HCT116 (cell line): ENCODE results near the gene MBTPS2. TPM values are rescaled to one million over a fixed set of nuclear protein-coding genes. Genes with fewer than 3 reads are reported as not detected.

Experiments used
- ATAC-seq: fragments of 200-7000 bp; cut with Tn5 transposase; 2 replicates; pipeline ENCODE4 v1.9.1; 2020; ENCODE audit warnings: mild to moderate bottlenecking, moderate library complexity
- BruUV-seq: library from RNA; stranded (reverse); fragments of 400-500 nt; replicated peaks from 2 replicates; lab custom pipeline; 2021; lab: Mats Ljungman, UMichigan
- CTCF ChIA-PET: fragments of 300-600 bp; sonication (Branson Sonifier 250); formaldehyde crosslinking; loops from one replicate; lab custom pipeline; 2021; ENCODE audit warnings: antibody characterized with exemption; lab: Charles Lee
- POLR2A ChIA-PET: fragments of 300-600, 350-600 bp; sonication (Branson Sonifier 250); formaldehyde crosslinking; loops from one replicate; lab custom pipeline; 2021; ENCODE audit warnings: antibody characterized with exemption; lab: Charles Lee
- RAD21 ChIA-PET, 2 experiments: fragments of 300-600 bp; sonication (Branson Sonifier 250); formaldehyde crosslinking; loops; one replicate each; lab custom pipeline; 2023; ENCODE audit warnings: low total read pairs in 2 of 2; ENCODE audit not compliant: uncharacterized antibody in 2 of 2, unreplicated experiment in 2 of 2, low non-redundant PET in 1 of 2; lab: Charles Lee
- DNase-seq: peaks from one replicate; pipeline ENCODE4 v3.0.0-alpha.2; 2010; ENCODE audit warnings: low read depth, low spot score
- H2AFZ ChIP-seq: fragments of 200-600 bp; shearing (Covaris generic), sonication (generic); 2 replicates; pipeline ENCODE4 v1.6.1; 2017; ENCODE audit warnings: low read depth, mixed run types, mixed read lengths, antibody characterized with exemption, low read length; ENCODE audit not compliant: poor library complexity, severe bottlenecking
- H3K27ac ChIP-seq: 2 replicates; pipeline ENCODE4 v1.5.1; 2012; ENCODE audit warnings: low read depth, low read length
- H3K27me3 ChIP-seq: fragments of 200-600 bp; sonication (generic); 2 replicates; pipeline ENCODE4 v1.6.1; 2016; ENCODE audit warnings: mixed run types, low read length, mixed read lengths; ENCODE audit not compliant: insufficient read depth
- H3K36me3 ChIP-seq, 2 experiments: fragments of 200-500 bp in 1 of 2; fragments of 200-600 bp in 1 of 2; sonication (Bioruptor generic) in 1 of 2; sonication (generic) in 1 of 2; 2 replicates each; pipeline versions ENCODE4 v1.5.1 to v1.6.1; 2014 to 2016; ENCODE audit warnings: low read length in 2 of 2, inconsistent platforms in 1 of 2, mixed read lengths in 1 of 2, mixed run types in 1 of 2; ENCODE audit not compliant: insufficient read depth in 2 of 2, control insufficient read depth in 1 of 2
- H3K4me1 ChIP-seq, 2 experiments: fragments of 200-600 bp in 1 of 2; sonication (generic) in 1 of 2; 2 replicates each; pipeline versions ENCODE4 v1.5.1 to v1.6.1; 2012 to 2017; ENCODE audit warnings: low read length in 2 of 2, inconsistent platforms in 1 of 2, mild to moderate bottlenecking in 1 of 2, mixed read lengths in 1 of 2, mixed run types in 1 of 2, moderate library complexity in 1 of 2; ENCODE audit not compliant: insufficient read depth in 2 of 2, control insufficient read depth in 1 of 2
- H3K4me2 ChIP-seq: fragments of 200-600 bp; sonication (generic); 2 replicates; pipeline ENCODE4 v1.6.1; 2017; ENCODE audit warnings: mixed run types, low read length, mixed read lengths
- H3K4me3 ChIP-seq, 2 experiments: fragments of 200-600 bp in 1 of 2; sonication (generic) in 1 of 2; replicated peaks in 1 of 2; 2 replicates each; pipeline ENCODE4 v1.5.1; 2011 to 2016; ENCODE audit warnings: low read length in 2 of 2, control low read depth in 1 of 2, low read depth in 1 of 2, mild to moderate bottlenecking in 1 of 2, mixed read lengths in 1 of 2, mixed run types in 1 of 2
- H3K79me2 ChIP-seq: fragments of 200-600 bp; sonication (generic); 2 replicates; pipeline ENCODE4 v1.6.1; 2017; ENCODE audit warnings: mild to moderate bottlenecking, mixed run types, low read length, moderate library complexity, mixed read lengths; ENCODE audit not compliant: insufficient read depth
- H3K9ac ChIP-seq: fragments of 200-600 bp; sonication (generic); 2 replicates; pipeline ENCODE4 v1.6.1; 2016; ENCODE audit warnings: low read length, mixed read lengths
- H3K9me2 ChIP-seq: fragments of 200-600 bp; sonication (generic), shearing (Covaris generic); 2 replicates; pipeline ENCODE4 v1.6.1; 2017; ENCODE audit warnings: mixed run types, mild to moderate bottlenecking, moderate library complexity; ENCODE audit not compliant: insufficient read depth
- H3K9me3 ChIP-seq, 2 experiments: fragments of 200-500 bp in 1 of 2; fragments of 200-600 bp in 1 of 2; sonication (Bioruptor generic) in 1 of 2; sonication (generic) in 1 of 2; 2 replicates each; pipeline ENCODE4 v1.6.1; 2014 to 2017; ENCODE audit warnings: low read length in 2 of 2, mixed read lengths in 2 of 2, inconsistent platforms in 1 of 2, low read depth in 1 of 2, mild to moderate bottlenecking in 1 of 2, mixed run types in 1 of 2, moderate library complexity in 1 of 2; ENCODE audit not compliant: control insufficient read depth in 1 of 2, insufficient read depth in 1 of 2
- H4K20me1 ChIP-seq: fragments of 200-600 bp; sonication (generic), shearing (Covaris generic); 2 replicates; pipeline ENCODE4 v1.6.1; 2017; ENCODE audit warnings: mixed run types, mild to moderate bottlenecking, moderate library complexity; ENCODE audit not compliant: insufficient read depth
- CBX3 ChIP-seq: IDR thresholded peaks from 2 replicates; pipeline ENCODE4 v1.6.1; 2012; ENCODE audit warnings: low read depth
- ELF1 ChIP-seq: IDR thresholded peaks from 2 replicates; pipeline ENCODE4 v1.6.1; 2012; ENCODE audit warnings: low read depth, borderline replicate concordance
- EZH2 ChIP-seq: fragments of 200-600 bp; sonication (generic); IDR thresholded peaks from 2 replicates; pipeline ENCODE4 v1.6.1; 2017; ENCODE audit warnings: antibody characterized with exemption, mixed run types
- POLR2AphosphoS5 ChIP-seq: IDR thresholded peaks from 2 replicates; pipeline ENCODE4 v1.6.1; 2011; ENCODE audit warnings: mild to moderate bottlenecking, low read depth, low read length, moderate library complexity
- YY1 ChIP-seq: IDR thresholded peaks from 2 replicates; pipeline ENCODE4 v1.6.1; 2011; ENCODE audit warnings: low read length, low read depth, moderate library complexity, mild to moderate bottlenecking; ENCODE audit not compliant: insufficient replicate concordance; ENCODE audit errors: extremely low read depth
- ZBTB33 ChIP-seq: IDR thresholded peaks from 2 replicates; pipeline ENCODE4 v1.6.1; 2011; ENCODE audit warnings: mild to moderate bottlenecking, low read length, moderate library complexity; ENCODE audit not compliant: insufficient replicate concordance; ENCODE audit errors: extremely low read depth
- ZFX ChIP-seq: fragments of 450-650 bp; IDR thresholded peaks from 2 replicates; pipeline ENCODE4 v1.6.1; 2017
- intact Hi-C: fragments of 100-400 bp; cut with micrococcal nuclease; formaldehyde crosslinking; loops from 2 replicates; pipeline ENCODE4 v1.10.0; 2022
- total RNA-seq: library from RNA; stranded (reverse); gene quantifications from one replicate; pipeline ENCODE4 v1.2.1, GENCODE V29; 2021; ENCODE audit not compliant: unreplicated experiment
- TF ChIP-seq, protein P1 (sequence below): IDR thresholded peaks from 2 replicates; pipeline ENCODE4 v1.6.1; 2012
- TF ChIP-seq, protein P2 (sequence below), 3 experiments: fragments of 200-600 bp in 1 of 3; sonication (generic) in 1 of 3; IDR thresholded peaks in 2 of 3; conservative IDR thresholded peaks in 1 of 3; 2 replicates each; pipeline ENCODE4 v1.5.1; 2012 to 2017; ENCODE audit warnings: low read depth in 2 of 3, low read length in 2 of 3, antibody characterized with exemption in 1 of 3, borderline replicate concordance in 1 of 3, control low read depth in 1 of 3, mild to moderate bottlenecking in 1 of 3, mixed read lengths in 1 of 3, mixed run types in 1 of 3, moderate library complexity in 1 of 3; ENCODE audit not compliant: insufficient read depth in 1 of 3

MBTPS2 gene
- total RNA-seq, 1 experiment from 2014 or later = 16.9 TPM

- RAD21 ChIA-PET = no interaction called here
- BruUV-seq = no TSS peak
- CTCF ChIA-PET = no interaction called here
Measured at GRCh38 chrX:21863241-21863640, 23.8 kb downstream of the MBTPS2 start.

DNA sequence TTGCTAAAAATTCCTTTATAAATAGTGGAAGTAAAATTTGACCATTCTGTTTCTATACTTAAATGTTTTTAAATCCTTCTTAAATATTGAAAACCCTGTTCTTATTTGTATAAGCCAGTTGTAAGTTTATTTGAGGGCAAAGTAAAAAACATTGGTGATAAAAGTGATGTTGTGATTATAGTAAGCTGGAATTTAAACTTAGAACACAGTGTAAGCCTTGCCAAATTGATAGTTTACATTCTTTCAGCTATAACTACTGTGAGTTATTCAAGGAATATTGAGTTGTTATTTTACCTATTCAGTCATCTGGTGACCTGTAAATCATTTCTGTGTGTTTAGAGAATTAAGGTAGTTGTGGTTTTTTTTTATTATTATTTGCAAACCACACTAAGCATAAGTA, 26.0 kb downstream of the MBTPS2 start:
- intact Hi-C loops = no loop called here
- no peaks in the 10 kb centered on the region for H3K4me1 ChIP-seq
- H3K9me2 ChIP-seq = no peaks in the 10 kb centered on the region
- ATAC-seq = no peak
- ChIA-PET POLR2A (no interaction called here), CTCF (no interaction called here), RAD21 (no interaction called here)
- no peak overlapping the region for H3K9ac ChIP-seq
- H3K27me3 ChIP-seq = no peaks in the 10 kb centered on the region
- H3K4me2 ChIP-seq = no peak overlapping the region
- no peaks in the 10 kb centered on the region for H4K20me1 ChIP-seq
- no peaks in the 10 kb centered on the region for H3K36me3 ChIP-seq
- BruUV-seq = no TSS peak
- no peak for DNase-seq
- no peak overlapping the region for H3K27ac ChIP-seq
- H3K4me3 ChIP-seq = no peak overlapping the region
- no peak for TF ChIP-seq ZBTB33
- no peak for TF ChIP-seq EZH2
- TF ChIP-seq ELF1 = no peak
- TF ChIP-seq CBX3 = no peak
- no peak for TF ChIP-seq POLR2AphosphoS5
- TF ChIP-seq ZFX = no peak
- TF ChIP-seq, protein P1, sequence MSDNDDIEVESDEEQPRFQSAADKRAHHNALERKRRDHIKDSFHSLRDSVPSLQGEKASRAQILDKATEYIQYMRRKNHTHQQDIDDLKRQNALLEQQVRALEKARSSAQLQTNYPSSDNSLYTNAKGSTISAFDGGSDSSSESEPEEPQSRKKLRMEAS = no peak
- TF ChIP-seq, all 23 proteins: peak for 0
- Histone ChIP-seq H2AFZ (no peak overlapping the region), H3K9me3 (no peaks in the 10 kb centered on the region), H3K79me2 (no peaks in the 10 kb centered on the region)

More at GRCh38 chrX:21863241-21863640, 23.8 kb downstream of the MBTPS2 start:
- H3K4me1 ChIP-seq = no peaks in the 10 kb centered on the region
- no peaks in the 10 kb centered on the region for H3K9me3 ChIP-seq
- no peak overlapping the region for H3K4me3 ChIP-seq
- H3K4me2 ChIP-seq = no peak overlapping the region
- DNase-seq (no peak), ATAC-seq (no peak)
- H3K9me2 ChIP-seq = no peaks in the 10 kb centered on the region
- no peaks in the 10 kb centered on the region for H3K27me3 ChIP-seq
- H3K9ac ChIP-seq = no peak overlapping the region
- no peak overlapping the region for H2AFZ ChIP-seq
- no peak overlapping the region for H3K27ac ChIP-seq
- no peaks in the 10 kb centered on the region for H3K79me2 ChIP-seq
- POLR2A ChIA-PET = no interaction called here
- no peaks in the 10 kb centered on the region for H4K20me1 ChIP-seq
- intact Hi-C loops = no loop called here
- H3K36me3 ChIP-seq = no peaks in the 10 kb centered on the region
- TF ChIP-seq, protein P2, sequence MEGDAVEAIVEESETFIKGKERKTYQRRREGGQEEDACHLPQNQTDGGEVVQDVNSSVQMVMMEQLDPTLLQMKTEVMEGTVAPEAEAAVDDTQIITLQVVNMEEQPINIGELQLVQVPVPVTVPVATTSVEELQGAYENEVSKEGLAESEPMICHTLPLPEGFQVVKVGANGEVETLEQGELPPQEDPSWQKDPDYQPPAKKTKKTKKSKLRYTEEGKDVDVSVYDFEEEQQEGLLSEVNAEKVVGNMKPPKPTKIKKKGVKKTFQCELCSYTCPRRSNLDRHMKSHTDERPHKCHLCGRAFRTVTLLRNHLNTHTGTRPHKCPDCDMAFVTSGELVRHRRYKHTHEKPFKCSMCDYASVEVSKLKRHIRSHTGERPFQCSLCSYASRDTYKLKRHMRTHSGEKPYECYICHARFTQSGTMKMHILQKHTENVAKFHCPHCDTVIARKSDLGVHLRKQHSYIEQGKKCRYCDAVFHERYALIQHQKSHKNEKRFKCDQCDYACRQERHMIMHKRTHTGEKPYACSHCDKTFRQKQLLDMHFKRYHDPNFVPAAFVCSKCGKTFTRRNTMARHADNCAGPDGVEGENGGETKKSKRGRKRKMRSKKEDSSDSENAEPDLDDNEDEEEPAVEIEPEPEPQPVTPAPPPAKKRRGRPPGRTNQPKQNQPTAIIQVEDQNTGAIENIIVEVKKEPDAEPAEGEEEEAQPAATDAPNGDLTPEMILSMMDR (IDR thresholded peaks at IDR 0.05 in 2 of 3, conservative IDR thresholded peaks at IDR 0.05 in 1 of 3; ENCODE audit: borderline replicate concordance in 1 of 3, insufficient read depth in 1 of 3, low read depth in 2 of 3, low read length in 2 of 3) = no peak
- no peak for TF ChIP-seq YY1
